Nephron progenitor cell (in vitro differentiated cells): ENCODE measurements around the gene JTB.
A peak's percentile ranks its signal among the peaks of the same experiment; 100 is the strongest.

ENCODE experiments used
- DNase-seq: peaks from one replicate; pipeline ENCODE4 v3.0.0; 2021
- H3K27ac Mint-ChIP-seq: 2 replicates; pipeline ENCODE4 v1.8.0; 2021; ENCODE audit warnings: mild to moderate bottlenecking, moderate library complexity, mixed read lengths
- H3K27me3 Mint-ChIP-seq: 2 replicates; pipeline ENCODE4 v1.8.0; 2021; ENCODE audit warnings: mild to moderate bottlenecking, low read depth, mixed read lengths; ENCODE audit not compliant: poor library complexity
- H3K36me3 Mint-ChIP-seq: 2 replicates; pipeline ENCODE4 v1.8.0; 2021; ENCODE audit warnings: low read depth, mixed read lengths
- H3K4me1 Mint-ChIP-seq: 2 replicates; pipeline ENCODE4 v1.8.0; 2021; ENCODE audit warnings: mixed read lengths
- H3K4me3 Mint-ChIP-seq: 2 replicates; pipeline ENCODE4 v1.8.0; 2021; ENCODE audit warnings: mild to moderate bottlenecking, moderate library complexity, mixed read lengths
- H3K9me3 Mint-ChIP-seq: 2 replicates; pipeline ENCODE4 v1.8.0; 2021; ENCODE audit warnings: mild to moderate bottlenecking, moderate library complexity, mixed read lengths
- CTCF ChIP-seq: fragments of 200-600 bp; sonication (generic); IDR thresholded peaks from 2 replicates; pipeline ENCODE4 v1.5.0; 2021; ENCODE audit warnings: antibody characterized with exemption

JTB gene

GRCh38 chr1:153954826-153955225 is 22.6 kb downstream of the JTB start:
- DNase-seq = no peak
- H3K9me3 Mint-ChIP-seq = no peaks in the 10 kb centered on the region
- H3K27ac Mint-ChIP-seq = no peak overlapping the region
- H3K27me3 Mint-ChIP-seq = no peaks in the 10 kb centered on the region
- H3K4me3 Mint-ChIP-seq = no peak overlapping the region
- H3K4me1 Mint-ChIP-seq = peaks cover 45% of the 10 kb centered on the region
- peaks cover 28% of the 10 kb centered on the region for H3K36me3 Mint-ChIP-seq
- TF ChIP-seq CTCF = no peak

GRCh38 chr1:153953859-153954365 is 23.6 kb downstream of the JTB start:
- peak overlapping the region; percentile 4 for H3K27ac Mint-ChIP-seq
- TF ChIP-seq CTCF = no peak
- no peak overlapping the region for H3K4me3 Mint-ChIP-seq
- no peaks in the 10 kb centered on the region for H3K27me3 Mint-ChIP-seq
- peaks cover 36% of the 10 kb centered on the region for H3K4me1 Mint-ChIP-seq
- no peaks in the 10 kb centered on the region for H3K9me3 Mint-ChIP-seq
- peaks cover 31% of the 10 kb centered on the region for H3K36me3 Mint-ChIP-seq
- DNase-seq = no peak

GRCh38 chr1:153951801-153952200 is 25.7 kb downstream of the JTB start:
- Mint-ChIP-seq H3K4me3 (no peak overlapping the region), H3K9me3 (no peaks in the 10 kb centered on the region), H3K27ac (no peak overlapping the region), H3K27me3 (no peaks in the 10 kb centered on the region), H3K4me1 (peaks cover 39% of the 10 kb centered on the region), H3K36me3 (peaks cover 36% of the 10 kb centered on the region)
- no peak for TF ChIP-seq CTCF
- DNase-seq = no peak

DNA sequence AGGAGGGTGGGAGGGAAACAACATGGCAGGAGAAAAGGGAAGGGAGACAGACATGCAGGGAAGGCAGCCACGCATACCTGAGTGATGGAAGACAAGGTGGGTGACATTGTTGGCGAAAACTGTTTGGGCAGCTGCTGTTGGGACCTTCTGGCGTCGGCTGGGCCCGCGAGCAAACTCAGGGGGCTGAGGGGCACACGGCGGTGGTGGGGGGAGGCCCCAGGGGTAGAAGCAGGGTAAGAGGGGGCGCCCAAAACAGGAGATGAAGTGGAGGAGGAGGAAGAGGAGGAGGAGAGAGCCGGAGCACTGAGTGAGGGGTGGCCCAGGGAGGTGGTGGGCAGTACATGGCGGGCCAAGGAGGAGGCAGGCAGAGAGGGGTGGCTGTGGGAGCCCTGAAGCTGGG is 26.3 kb downstream of the JTB start:
- no peaks in the 10 kb centered on the region for H3K27me3 Mint-ChIP-seq
- no peak overlapping the region for H3K27ac Mint-ChIP-seq
- H3K36me3 Mint-ChIP-seq = peaks cover 36% of the 10 kb centered on the region
- DNase-seq = no peak
- no peak overlapping the region for H3K4me3 Mint-ChIP-seq
- peaks cover 35% of the 10 kb centered on the region for H3K4me1 Mint-ChIP-seq
- no peaks in the 10 kb centered on the region for H3K9me3 Mint-ChIP-seq
- no peak for TF ChIP-seq CTCF

DNA sequence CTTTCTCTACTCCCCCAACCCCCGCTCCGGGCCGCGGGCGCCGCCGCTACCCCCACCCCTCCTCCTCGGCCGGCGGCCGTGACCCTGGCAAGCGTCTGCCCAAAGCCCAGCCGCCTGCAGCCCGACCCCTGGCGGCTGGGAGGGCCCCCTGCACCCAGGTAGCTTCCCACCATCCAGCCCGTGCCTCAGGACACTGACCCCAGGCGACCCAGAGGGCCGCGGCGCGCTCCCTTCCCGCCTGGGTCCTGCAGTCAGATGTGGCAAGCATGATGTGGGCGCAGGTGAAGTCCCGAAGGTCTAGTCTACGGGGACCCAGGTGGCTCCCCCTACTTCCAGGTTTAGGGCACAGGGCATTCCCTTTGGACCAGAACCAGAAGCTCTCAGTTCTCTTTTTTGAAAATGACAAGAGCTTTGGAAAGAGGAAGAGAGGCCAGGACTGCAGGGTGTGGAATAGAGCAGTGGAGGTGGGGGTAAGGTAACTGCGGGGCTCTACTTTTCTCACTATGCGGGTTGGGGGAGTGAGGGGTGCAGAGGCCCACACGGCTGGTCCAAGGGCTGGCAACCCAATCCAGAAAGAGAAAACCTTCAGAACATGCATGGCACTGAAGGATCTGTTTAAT is 30.7 kb downstream of the JTB start, which contains the start of gene DENND4B:
Gene DENND4B (minus strand): TSS at position 97 of the 620 bp plus-strand sequence. CDS start 2,344 bp downstream, outside the sequence.
- peak; percentile 88 for TF ChIP-seq CTCF
- peaks cover 20% of the 10 kb centered on the region for H3K36me3 Mint-ChIP-seq
- H3K4me1 Mint-ChIP-seq = peaks cover 36% of the 10 kb centered on the region
- H3K27ac Mint-ChIP-seq = peak within 1 kb of the TSS; percentile 88
- no peaks in the 10 kb centered on the region for H3K9me3 Mint-ChIP-seq
- H3K4me3 Mint-ChIP-seq = peak within 1 kb of the TSS; percentile 86
- peak; percentile 87 for DNase-seq
- no peaks in the 10 kb centered on the region for H3K27me3 Mint-ChIP-seq
